GM12878 (cell line): ENCODE data around the gene TC2N. TPM values are rescaled to one million over a fixed set of nuclear protein-coding genes. Genes with fewer than 3 reads are reported as not detected.

ENCODE experiments used
- ATAC-seq: fragments of 200-7000 bp; cut with Tn5 transposase; 3 replicates; pipeline ENCODE4 v1.9.1; 2020; ENCODE audit warnings: mild to moderate bottlenecking, moderate library complexity
- BruUV-seq: library from RNA; stranded (reverse); fragments of 400-500 nt; replicated peaks from 2 replicates; lab custom pipeline; 2021; lab: Mats Ljungman, UMichigan
- CTCF ChIA-PET: fragments of 300-600 bp; sonication (Branson Sonifier 250); formaldehyde crosslinking; extraction: SDS; loops from one replicate; lab custom pipeline; 2021; ENCODE audit warnings: inconsistent platforms; lab: Yijun Ruan, JAX
- POLR2A ChIA-PET: fragments of 350-600 bp; formaldehyde crosslinking; extraction: SDS; loops from one replicate; lab custom pipeline; 2021; ENCODE audit warnings: inconsistent platforms; lab: Charles Lee
- RAD21 ChIA-PET: fragments of 300-600 bp; sonication (Branson Sonifier 250); formaldehyde crosslinking; loops from one replicate; lab custom pipeline; 2023; ENCODE audit warnings: antibody characterized with exemption; ENCODE audit not compliant: unreplicated experiment; lab: Charles Lee
- SMC1A ChIA-PET: fragments of 300-600 bp; sonication (Branson Sonifier 250); formaldehyde crosslinking; loops from one replicate; lab custom pipeline; 2023; ENCODE audit not compliant: unreplicated experiment, uncharacterized antibody; lab: Charles Lee
- DNase-seq: peaks from one replicate; pipeline ENCODE4 v3.0.0-alpha.2; 2011; ENCODE audit warnings: low read depth, low spot score
- FAIRE-seq: peaks from 3 replicates; lab custom pipeline; 2011; peaks lifted over from hg19 to GRCh38; lab: Jason Lieb, UNC
- H2AFZ ChIP-seq: 2 replicates; pipeline ENCODE4 v1.6.0; 2011; ENCODE audit warnings: low read depth, low read length, control low read depth; ENCODE audit not compliant: control insufficient read depth
- H3K27ac ChIP-seq: 2 replicates; pipeline ENCODE4 v1.5.1; 2011; ENCODE audit warnings: control low read depth; ENCODE audit not compliant: control insufficient read depth, insufficient read depth
- H3K27me3 ChIP-seq, 2 experiments: replicated peaks in 1 of 2; 2 replicates each; pipeline versions ENCODE4 v1.6.0 to v1.6.1; 2011; ENCODE audit warnings: low read length in 1 of 2; ENCODE audit not compliant: control insufficient read depth in 2 of 2, insufficient read depth in 2 of 2
- H3K36me3 ChIP-seq, 2 experiments: 2 replicates each; pipeline ENCODE4 v1.5.1; 2011; ENCODE audit warnings: low read length in 1 of 2; ENCODE audit not compliant: control insufficient read depth in 2 of 2, insufficient read depth in 2 of 2
- H3K4me1 ChIP-seq: 2 replicates; pipeline ENCODE4 v1.6.1; 2011; ENCODE audit warnings: mild to moderate bottlenecking, low read length, moderate library complexity, mixed read lengths; ENCODE audit not compliant: control insufficient read depth, insufficient read depth
- H3K4me2 ChIP-seq: 2 replicates; pipeline ENCODE4 v1.6.0; 2011; ENCODE audit warnings: control low read depth; ENCODE audit not compliant: control insufficient read depth, insufficient read depth
- H3K4me3 ChIP-seq: fragments of 200-600 bp; sonication (generic); 2 replicates; pipeline ENCODE4 v1.5.1; 2016
- H3K79me2 ChIP-seq: 2 replicates; pipeline ENCODE4 v1.6.0; 2011; ENCODE audit warnings: low read length; ENCODE audit not compliant: control insufficient read depth, insufficient read depth
- H3K9ac ChIP-seq: 2 replicates; pipeline ENCODE4 v1.8.0; 2011; ENCODE audit warnings: low read length, control low read depth, mixed read lengths; ENCODE audit not compliant: control insufficient read depth, insufficient read depth
- H3K9me3 ChIP-seq: replicated peaks from 3 replicates; pipeline ENCODE4 v1.5.1; 2011; ENCODE audit warnings: mild to moderate bottlenecking, low read length; ENCODE audit not compliant: control insufficient read depth, insufficient read depth
- H4K20me1 ChIP-seq: 2 replicates; pipeline ENCODE4 v1.6.0; 2011; ENCODE audit not compliant: control insufficient read depth, insufficient read depth
- BCL3 ChIP-seq: IDR thresholded peaks from 2 replicates; pipeline ENCODE4 v1.6.1; 2011; ENCODE audit warnings: borderline replicate concordance, low read depth, mild to moderate bottlenecking, moderate library complexity, low read length; ENCODE audit not compliant: insufficient read depth, poor library complexity, severe bottlenecking
- CTCF ChIP-seq, 3 experiments: IDR thresholded peaks in 2 of 3; conservative IDR thresholded peaks in 1 of 3; 2 replicates each; pipeline ENCODE4 v1.5.1; 2011; ENCODE audit warnings: low read depth in 3 of 3, low read length in 3 of 3, mild to moderate bottlenecking in 3 of 3, control low read depth in 2 of 3, moderate library complexity in 2 of 3, inconsistent platforms in 1 of 3, mixed read lengths in 1 of 3; ENCODE audit not compliant: control insufficient read depth in 2 of 3, insufficient read depth in 1 of 3; ENCODE audit errors: extremely low read depth in 1 of 3
- E2F4 ChIP-seq: IDR thresholded peaks from 2 replicates; pipeline ENCODE4 v1.6.1; 2012; ENCODE audit warnings: low read depth, low read length, improper control_type of control experiment
- IRF3 ChIP-seq: fragments of 450-650 bp; IDR thresholded peaks from 2 replicates; pipeline ENCODE4 v1.6.1; 2014; ENCODE audit warnings: mild to moderate bottlenecking
- IRF4 ChIP-seq: IDR thresholded peaks from 2 replicates; pipeline ENCODE4 v1.6.1; 2011; ENCODE audit warnings: low read depth, low read length
- KDM1A ChIP-seq: fragments of 200-600 bp; sonication (generic); IDR thresholded peaks from 2 replicates; pipeline ENCODE4 v1.6.1; 2016; ENCODE audit warnings: borderline replicate concordance
- MEF2B ChIP-seq: fragments of 450-650 bp; IDR thresholded peaks from 2 replicates; pipeline ENCODE4 v1.6.1; 2018; ENCODE audit warnings: mild to moderate bottlenecking, moderate library complexity; ENCODE audit not compliant: partially characterized antibody, poor library complexity, severe bottlenecking
- NFYA ChIP-seq: IDR thresholded peaks from 2 replicates; pipeline ENCODE4 v1.6.1; 2011; ENCODE audit warnings: low read depth, mild to moderate bottlenecking, low read length, improper control_type of control experiment, borderline replicate concordance
- RELA ChIP-seq: fragments of 450-650 bp; IDR thresholded peaks from 2 replicates; pipeline ENCODE4 v1.8.0; 2014; ENCODE audit warnings: borderline replicate concordance; ENCODE audit not compliant: partially characterized antibody
- STAT1 ChIP-seq: fragments of 450-650 bp; conservative IDR thresholded peaks from 2 replicates; pipeline ENCODE4 v1.6.1; 2014; ENCODE audit warnings: antibody characterized with exemption, mild to moderate bottlenecking
- TBL1XR1 ChIP-seq: IDR thresholded peaks from 2 replicates; pipeline ENCODE4 v1.6.1; 2012; ENCODE audit warnings: low read depth, low read length, improper control_type of control experiment
- TCF7 ChIP-seq: IDR thresholded peaks from 2 replicates; pipeline ENCODE4 v1.6.1; 2014; ENCODE audit warnings: antibody characterized with exemption, borderline replicate concordance
- YY1 ChIP-seq: IDR thresholded peaks from 2 replicates; pipeline ENCODE4 v1.6.1; 2011; ENCODE audit warnings: low read depth, mild to moderate bottlenecking, low read length
- ZBTB4 ChIP-seq: fragments of 450-650 bp; formaldehyde crosslinking; IDR thresholded peaks from 2 replicates; pipeline ENCODE4 v1.4.0; 2022; ENCODE audit warnings: mild to moderate bottlenecking, moderate library complexity
- WGBS: methylation state at CpG from one replicate; pipeline ENCODE4 v1.1.6; 2016; ENCODE audit warnings: low lambda C conversion rate; ENCODE audit not compliant: insufficient replicate concordance, insufficient coverage; ENCODE audit errors: missing lambda C conversion rate; 5-methylcytosine and 5-hydroxymethylcytosine counted together
- in situ Hi-C: fragments of 300-500 bp; cut with MboI; formaldehyde crosslinking; loops from 9 replicates; pipeline ENCODE4 v1.14.3; 2018; ENCODE audit warnings: mixed read lengths
- intact Hi-C: fragments of 100-400 bp; cut with micrococcal nuclease; formaldehyde crosslinking; loops from one replicate; pipeline ENCODE4 v1.14.2; 2022; ENCODE audit not compliant: unreplicated experiment
- polyA plus RNA-seq, 11 experiments: library from polyadenylated mRNA; depleted of rRNA in 4 of 11; unstranded in 6 of 11; stranded (reverse) in 5 of 11; fragments of >200 nt; fragmentation: Nextera tagmentation in 4 of 11; fragmentation: Illumina TruSeq in 1 of 11; extraction: Ambion mirVana in 4 of 11; extraction: Trizol in 1 of 11; gene quantifications; 1 replicate in 1 of 11; 2 replicates in 10 of 11; pipeline versions ENCODE4 v1.2.1 to v1.2.3, GENCODE V29; 2011 to 2016; ENCODE audit warnings: inconsistent platforms in 2 of 11, missing spikeins in 2 of 11, low read depth in 1 of 11
- total RNA-seq, 4 experiments: library from RNA; depleted of rRNA in 3 of 4; stranded (reverse); fragments of >200 nt in 3 of 4; fragmentation: Illumina TruSeq in 1 of 4; extraction: Trizol in 1 of 4; gene quantifications; 2 replicates each; pipeline versions ENCODE4 v1.2.1 to v1.2.3, GENCODE V29; 2013 to 2021

Gene TC2N
- total and polyA plus RNA-seq, 10 of the 15 experiments (the other 5 are each of a cell fraction or from before 2014, with no cell fraction given) = 0.15 to 1.6 (median 0.35) TPM

GRCh38 chr14:91886961-91887360 lies 19.6 kb upstream of the TC2N start (continued):
- TF ChIP-seq KDM1A (no peak), NFYA (no peak), YY1 (no peak)

- Histone ChIP-seq H3K9ac (no peak overlapping the region), H3K36me3 (no peaks in the 10 kb centered on the region), H3K27me3 (no peaks in the 10 kb centered on the region), H3K4me3 (no peak overlapping the region), H3K27ac (no peak overlapping the region), H3K4me1 (no peaks in the 10 kb centered on the region), H3K9me3 (no peaks in the 10 kb centered on the region), H4K20me1 (no peaks in the 10 kb centered on the region), H3K79me2 (no peaks in the 10 kb centered on the region), H2AFZ (no peak overlapping the region), H3K4me2 (no peak overlapping the region)
- CTCF ChIA-PET = no interaction called here
- no peak for ATAC-seq
- intact Hi-C loops (no loop called here), in situ Hi-C loops (no loop called here)
- RAD21 ChIA-PET = no interaction called here
- 19% methylated on average over 4 of the region's 4 CpGs for WGBS
- BruUV-seq = no TSS peak
- POLR2A ChIA-PET = no interaction called here
- DNase-seq = no peak
- SMC1A ChIA-PET = no interaction called here
- no peak for FAIRE-seq
- no peak for TF ChIP-seq TBL1XR1
- no peak for TF ChIP-seq BCL3
- TF ChIP-seq E2F4 = no peak
- TF ChIP-seq NFYA = no peak
- TF ChIP-seq STAT1 = no peak
- TF ChIP-seq IRF3 = no peak
- TF ChIP-seq ZBTB4 (CRISPR knock-in tag) = no peak
- no peak for TF ChIP-seq CTCF (IDR thresholded peaks at IDR 0.05 in 2 of 3, conservative IDR thresholded peaks at IDR 0.05 in 1 of 3; ENCODE audit: control insufficient read depth in 2 of 3, extremely low read depth in 1 of 3, insufficient read depth in 1 of 3, low read depth in 3 of 3, low read length in 3 of 3)
- no peak for TF ChIP-seq IRF4
- TF ChIP-seq TCF7 = no peak
- no peak for TF ChIP-seq MEF2B
- TF ChIP-seq RELA = no peak
Observed at GRCh38 chr14:91885839-91886238, 18.5 kb upstream of the TC2N start.
